DND-41 (cell line): Measurements from ENCODE around the gene FHL3.

Source experiments
- ATAC-seq: fragments of 200-7000 bp; cut with Tn5 transposase; 3 replicates; pipeline ENCODE4 v1.9.1; 2021; ENCODE audit warnings: low read depth; ENCODE audit not compliant: insufficient read depth
- DNase-seq: peaks from one replicate; pipeline ENCODE4 v3.0.0-alpha.2; 2020
- H2AFZ ChIP-seq: 2 replicates; pipeline ENCODE4 v1.6.0; 2012; ENCODE audit warnings: low read depth, low read length
- H3K27ac ChIP-seq: 2 replicates; pipeline ENCODE4 v1.5.1; 2012; ENCODE audit warnings: low read length, inconsistent platforms
- H3K27me3 ChIP-seq: fragments of 200-600 bp; sonication (generic); 2 replicates; pipeline ENCODE4 v1.6.0; 2012; ENCODE audit warnings: low read length, mild to moderate bottlenecking, inconsistent platforms; ENCODE audit not compliant: insufficient read depth, poor library complexity
- H3K36me3 ChIP-seq: 2 replicates; pipeline ENCODE4 v1.5.1; 2012; ENCODE audit warnings: low read length, inconsistent platforms; ENCODE audit not compliant: insufficient read depth
- H3K4me1 ChIP-seq: 2 replicates; pipeline ENCODE4 v1.5.1; 2012; ENCODE audit warnings: mild to moderate bottlenecking, low read length; ENCODE audit not compliant: insufficient read depth
- H3K4me2 ChIP-seq: 2 replicates; pipeline ENCODE4 v1.6.0; 2012; ENCODE audit warnings: mild to moderate bottlenecking, moderate library complexity, low read length, inconsistent platforms; ENCODE audit not compliant: insufficient read depth
- H3K4me3 ChIP-seq, 2 experiments: fragments of 200-600 bp in 1 of 2; shearing (Covaris generic) in 1 of 2; 2 replicates each; pipeline ENCODE4 v1.5.1; 2012 to 2016; ENCODE audit warnings: inconsistent platforms in 2 of 2, low read length in 2 of 2, mild to moderate bottlenecking in 2 of 2, low read depth in 1 of 2, moderate library complexity in 1 of 2
- H3K79me2 ChIP-seq: 2 replicates; pipeline ENCODE4 v1.6.0; 2012; ENCODE audit warnings: low read length, inconsistent platforms; ENCODE audit not compliant: insufficient read depth
- H3K9ac ChIP-seq: 2 replicates; pipeline ENCODE4 v1.6.0; 2012; ENCODE audit warnings: low read depth, mild to moderate bottlenecking, inconsistent platforms, low read length, moderate library complexity
- H3K9me3 ChIP-seq: 2 replicates; pipeline ENCODE4 v1.5.1; 2012; ENCODE audit warnings: low read length, moderate library complexity, mild to moderate bottlenecking, inconsistent platforms; ENCODE audit not compliant: insufficient read depth, severe bottlenecking
- H4K20me1 ChIP-seq: 2 replicates; pipeline ENCODE4 v1.6.0; 2012; ENCODE audit warnings: low read length; ENCODE audit not compliant: insufficient read depth
- EZH2 ChIP-seq: IDR thresholded peaks from 3 replicates; pipeline ENCODE4 v1.6.1; 2012; ENCODE audit warnings: borderline replicate concordance, low read depth, mild to moderate bottlenecking, moderate library complexity, low read length, inconsistent platforms; ENCODE audit not compliant: severe bottlenecking
- TF ChIP-seq, protein P1 (sequence below): IDR thresholded peaks from 2 replicates; pipeline ENCODE4 v1.5.1; 2012; ENCODE audit warnings: borderline replicate concordance, low read length, moderate library complexity, mild to moderate bottlenecking; ENCODE audit not compliant: poor library complexity, severe bottlenecking; ENCODE audit errors: extremely low read depth

FHL3 gene

GRCh38 chr1:38012363-38013226 lies 7.3 kb upstream of the FHL3 start, which contains the start of gene UTP11:
TSS of gene UTP11 (plus strand) at chr1:38012734. CDS start at chr1:38012803, 69 bp downstream.
- H3K4me1 ChIP-seq, result peaks cover 44% of the 10 kb centered on the region
- H3K9ac ChIP-seq, result peak within 1 kb of the TSS; percentile 93
- peak within 1 kb of the TSS; percentile 83 for H2AFZ ChIP-seq
- peak within 1 kb of the TSS; percentile 94 for H3K4me2 ChIP-seq
- H3K9me3 ChIP-seq, result no peaks in the 10 kb centered on the region
- H3K36me3 ChIP-seq, result peaks cover 36% of the 10 kb centered on the region
- H3K4me3 ChIP-seq, result peak within 1 kb of the TSS; percentile 64 to 85
- peak within 1 kb of the TSS; percentile 87 for H3K27ac ChIP-seq
- H3K79me2 ChIP-seq, result peaks cover 49% of the 10 kb centered on the region
- DNase-seq (peak; percentile 95), ATAC-seq (peak; percentile 97)
- TF ChIP-seq, protein P1, sequence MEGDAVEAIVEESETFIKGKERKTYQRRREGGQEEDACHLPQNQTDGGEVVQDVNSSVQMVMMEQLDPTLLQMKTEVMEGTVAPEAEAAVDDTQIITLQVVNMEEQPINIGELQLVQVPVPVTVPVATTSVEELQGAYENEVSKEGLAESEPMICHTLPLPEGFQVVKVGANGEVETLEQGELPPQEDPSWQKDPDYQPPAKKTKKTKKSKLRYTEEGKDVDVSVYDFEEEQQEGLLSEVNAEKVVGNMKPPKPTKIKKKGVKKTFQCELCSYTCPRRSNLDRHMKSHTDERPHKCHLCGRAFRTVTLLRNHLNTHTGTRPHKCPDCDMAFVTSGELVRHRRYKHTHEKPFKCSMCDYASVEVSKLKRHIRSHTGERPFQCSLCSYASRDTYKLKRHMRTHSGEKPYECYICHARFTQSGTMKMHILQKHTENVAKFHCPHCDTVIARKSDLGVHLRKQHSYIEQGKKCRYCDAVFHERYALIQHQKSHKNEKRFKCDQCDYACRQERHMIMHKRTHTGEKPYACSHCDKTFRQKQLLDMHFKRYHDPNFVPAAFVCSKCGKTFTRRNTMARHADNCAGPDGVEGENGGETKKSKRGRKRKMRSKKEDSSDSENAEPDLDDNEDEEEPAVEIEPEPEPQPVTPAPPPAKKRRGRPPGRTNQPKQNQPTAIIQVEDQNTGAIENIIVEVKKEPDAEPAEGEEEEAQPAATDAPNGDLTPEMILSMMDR, result no peak
- TF ChIP-seq EZH2, result no peak
- H4K20me1 ChIP-seq, result peaks cover 29% of the 10 kb centered on the region; the same call in 1 of the 2 replicates
- no peaks in the 10 kb centered on the region for H3K27me3 ChIP-seq

DNA sequence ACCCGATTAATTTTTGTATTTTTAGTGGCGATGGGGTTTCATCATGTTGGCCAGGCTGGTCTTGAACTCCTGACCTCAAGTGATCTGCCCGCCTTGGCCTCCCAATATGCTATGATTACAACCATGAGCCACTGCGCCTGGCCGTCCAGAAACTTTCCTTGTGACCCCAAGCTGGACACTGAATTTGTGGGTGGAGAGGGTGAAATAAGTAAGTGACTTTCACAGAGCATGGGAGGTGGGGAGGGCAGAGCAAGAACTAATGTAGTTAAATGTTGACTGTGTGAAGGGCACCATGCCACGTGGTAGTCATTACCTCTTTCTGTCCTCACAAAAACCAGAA lies 4.5 kb upstream of the FHL3 start:
- peaks cover 11% of the 10 kb centered on the region; the same call in 1 of the 2 replicates for H4K20me1 ChIP-seq
- H3K36me3 ChIP-seq, result peaks cover 9% of the 10 kb centered on the region; the same call in 1 of the 2 replicates
- ATAC-seq (no peak), DNase-seq (no peak)
- H3K9ac ChIP-seq, result no peak overlapping the region
- H3K27me3 ChIP-seq, result no peaks in the 10 kb centered on the region
- H2AFZ ChIP-seq, result no peak overlapping the region
- no peak overlapping the region for H3K27ac ChIP-seq
- no peak overlapping the region for H3K4me2 ChIP-seq
- TF ChIP-seq, protein P1, result no peak
- no peak for TF ChIP-seq EZH2
- no peaks in the 10 kb centered on the region for H3K9me3 ChIP-seq
- H3K79me2 ChIP-seq, result peaks cover 23% of the 10 kb centered on the region
- H3K4me1 ChIP-seq, result peaks cover 43% of the 10 kb centered on the region
- H3K4me3 ChIP-seq, result no peak overlapping the region

DNA sequence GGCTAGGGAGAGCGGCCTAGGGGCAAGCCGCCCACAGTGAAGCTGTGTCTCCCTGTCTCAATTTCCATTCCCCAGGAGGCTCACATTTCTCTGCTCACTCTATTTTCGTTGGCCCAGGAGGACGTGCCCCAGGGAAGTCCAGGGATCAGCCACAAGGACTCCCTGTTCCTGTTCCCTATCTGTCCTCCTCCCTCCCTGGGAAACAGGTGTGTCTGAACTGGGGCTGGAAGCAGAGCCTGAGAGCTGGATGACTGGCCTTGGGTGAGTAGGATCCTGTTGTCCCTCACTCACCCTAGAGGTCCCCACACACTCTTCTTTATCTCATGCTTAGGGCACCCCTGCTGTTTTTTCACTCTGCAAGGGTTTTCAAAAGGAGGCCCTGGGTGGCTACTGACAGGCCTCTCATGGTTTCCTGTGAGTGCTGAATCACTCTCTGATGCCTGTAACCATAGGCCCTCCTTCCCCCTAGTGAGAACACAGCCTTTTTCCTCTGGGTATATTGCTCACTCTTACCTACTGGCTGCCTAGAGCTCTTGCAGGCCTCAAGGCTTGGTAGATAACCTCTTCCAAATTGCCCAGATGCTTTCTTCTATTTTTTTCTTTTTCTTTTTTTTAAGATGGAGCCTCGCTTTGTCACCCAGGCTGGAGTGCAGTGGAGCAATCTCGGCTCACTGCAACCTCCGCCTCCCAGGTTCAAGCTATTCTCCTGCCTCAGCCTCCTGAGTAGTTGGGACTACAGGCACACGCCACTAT lies 4.0 kb upstream of the FHL3 start:
- H3K9me3 ChIP-seq, result no peaks in the 10 kb centered on the region
- no peaks in the 10 kb centered on the region for H3K27me3 ChIP-seq
- no peak overlapping the region for H2AFZ ChIP-seq
- TF ChIP-seq EZH2, result no peak
- TF ChIP-seq, protein P1, result no peak
- H3K36me3 ChIP-seq, result peaks cover 6% of the 10 kb centered on the region; the same call in 1 of the 2 replicates
- peaks cover 9% of the 10 kb centered on the region; the same call in 1 of the 2 replicates for H4K20me1 ChIP-seq
- H3K4me1 ChIP-seq, result peaks cover 45% of the 10 kb centered on the region
- DNase-seq (peak; percentile 32), ATAC-seq (no peak)
- H3K27ac ChIP-seq, result peak overlapping the region; percentile 56; the same call in 1 of the 2 replicates
- H3K4me3 ChIP-seq, result no peak overlapping the region
- peaks cover 18% of the 10 kb centered on the region for H3K79me2 ChIP-seq
- 0 out of 2 replicates have a peak overlapping the region, but pooled peaks have one; percentile 18 for H3K9ac ChIP-seq
- H3K4me2 ChIP-seq, result no peak overlapping the region
